GM15510 (cell line): ENCODE data around the gene RNF5.

ENCODE experiments used
- POLR2A ChIP-seq: IDR thresholded peaks from 3 replicates; pipeline ENCODE4 v1.6.1; 2011; ENCODE audit warnings: borderline replicate concordance; ENCODE audit not compliant: insufficient read length; ENCODE audit errors: extremely low read depth

The RNF5 gene

DNA sequence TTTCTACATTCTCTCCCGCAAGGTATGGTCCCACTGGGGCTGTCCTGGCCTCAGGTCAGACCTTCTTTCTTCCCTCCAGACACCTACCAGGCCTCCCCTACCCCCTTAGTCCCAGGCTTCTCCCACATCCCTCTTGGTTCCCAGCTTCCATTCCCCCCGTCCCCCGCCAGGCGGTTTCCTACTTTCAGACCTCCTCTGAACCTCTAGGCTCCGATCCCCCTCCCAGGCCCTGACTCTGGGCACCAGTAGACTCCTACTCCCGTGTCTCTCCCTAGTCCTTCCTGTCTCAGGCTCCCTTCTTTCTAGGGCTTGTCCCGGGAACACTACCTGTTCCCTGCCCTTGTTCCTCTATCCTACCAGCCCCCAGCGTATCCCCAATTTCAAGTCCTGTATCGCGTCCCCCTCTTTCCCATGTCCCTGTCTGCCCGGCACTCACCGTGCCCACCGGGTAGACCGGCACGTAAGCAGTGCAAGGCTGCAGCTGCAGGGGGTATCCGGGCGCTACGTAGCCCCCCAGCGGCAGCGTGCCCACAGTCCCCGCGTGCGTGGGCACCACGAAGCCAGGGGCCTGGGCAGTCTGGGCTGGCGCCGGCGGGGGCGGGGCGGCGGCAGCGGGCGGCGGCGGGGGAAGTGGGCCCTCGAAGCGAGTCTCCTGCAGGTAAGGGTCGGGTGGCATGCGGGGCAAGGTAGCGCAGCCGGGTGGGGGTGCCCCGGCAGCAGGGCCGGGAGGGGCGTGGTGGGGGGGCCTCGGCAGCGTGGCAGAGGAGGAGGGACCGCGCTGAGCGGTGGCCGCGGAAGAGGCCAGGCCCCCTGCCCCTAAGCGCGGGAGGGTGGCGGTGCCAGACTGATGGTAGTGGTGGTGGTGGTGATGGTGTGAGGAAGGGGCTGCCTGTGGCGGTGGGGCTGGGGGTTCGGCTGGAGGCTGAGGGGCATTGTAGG lies 28.0 kb upstream of the RNF5 start:
- TF ChIP-seq POLR2A: no peak

DNA sequence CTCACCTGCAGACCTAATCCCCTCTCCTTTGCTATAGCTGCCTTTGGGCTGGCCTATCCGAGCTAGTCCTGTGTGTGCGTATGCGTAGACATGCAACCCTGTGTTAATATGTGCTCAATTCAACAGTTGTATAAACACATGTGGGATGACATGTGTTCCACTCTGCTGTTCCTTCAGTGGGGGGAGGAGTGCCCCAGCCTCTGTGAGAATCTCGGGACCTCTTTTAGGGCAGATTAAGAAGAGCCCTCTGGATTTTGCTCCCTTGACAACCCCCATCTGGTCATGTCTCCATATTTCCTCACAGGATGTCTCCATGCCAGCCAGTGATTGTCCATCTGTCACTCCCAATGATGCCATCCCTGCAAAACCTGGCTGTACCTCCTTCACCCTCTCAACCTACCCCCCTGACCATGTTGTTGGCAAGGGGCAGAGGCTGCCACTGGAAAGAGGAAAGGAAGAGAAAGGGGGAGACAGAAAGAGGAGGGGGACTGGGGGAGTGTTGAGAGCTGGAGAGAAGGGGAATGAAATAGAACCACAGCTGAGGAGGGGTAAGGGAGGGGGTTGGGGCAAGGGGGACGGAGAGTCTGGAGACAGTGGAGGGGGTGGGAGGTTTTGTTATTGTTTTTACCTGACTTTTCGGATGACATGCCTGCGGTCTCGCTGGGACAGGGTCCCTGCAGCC lies 26.9 kb upstream of the RNF5 start:
- no peak for TF ChIP-seq POLR2A

DNA sequence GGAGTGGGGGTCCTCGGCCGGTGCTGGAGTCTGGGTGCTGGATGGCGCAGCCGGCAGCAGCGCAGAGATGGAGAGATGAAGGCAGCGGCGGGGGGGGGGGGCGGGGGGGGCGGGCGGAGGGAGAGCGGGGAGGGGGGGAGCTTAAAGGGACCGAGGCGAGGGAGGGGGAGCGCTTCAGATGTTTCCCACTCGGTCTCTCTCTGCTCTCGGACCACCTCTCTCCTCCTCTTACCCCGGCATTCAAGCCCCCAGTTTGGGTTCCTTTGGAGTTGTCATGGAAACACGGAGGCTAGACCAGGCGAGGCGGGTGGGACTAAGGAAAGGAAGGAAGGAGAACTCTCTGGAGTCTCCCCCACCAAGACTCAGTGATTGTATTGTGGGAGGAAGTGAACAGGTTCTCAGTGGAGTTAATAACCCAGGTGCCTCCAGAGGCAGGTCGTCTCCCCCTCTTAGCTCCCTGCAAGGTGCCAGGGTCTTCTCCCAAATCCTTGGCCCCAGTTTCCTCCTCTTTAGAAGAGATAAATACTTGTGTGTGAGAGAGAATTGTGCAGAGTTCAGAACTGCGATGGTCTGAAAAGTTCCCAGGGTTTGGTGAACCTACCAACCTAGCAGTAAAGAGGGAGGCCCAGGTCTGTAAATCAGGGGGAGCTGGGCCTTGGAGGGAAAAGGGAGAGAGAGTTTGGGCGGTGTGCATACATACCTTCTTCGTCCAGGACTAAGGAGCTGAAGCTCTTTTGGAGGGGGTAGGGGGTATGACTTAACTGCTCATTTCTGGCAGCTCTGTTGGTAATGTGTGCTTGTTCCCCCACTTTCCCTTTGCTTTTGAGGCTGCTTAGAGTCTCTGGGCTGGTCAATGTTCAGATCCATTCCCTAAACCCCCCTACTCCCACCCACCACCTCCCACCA lies 26.1 kb upstream of the RNF5 start, which contains the start of gene PRRT1:
TSS of gene PRRT1 (minus strand) at position 77 of the 906 bp plus-strand sequence. CDS start 112 bp downstream, outside the sequence.
- TF ChIP-seq POLR2A: no peak

DNA sequence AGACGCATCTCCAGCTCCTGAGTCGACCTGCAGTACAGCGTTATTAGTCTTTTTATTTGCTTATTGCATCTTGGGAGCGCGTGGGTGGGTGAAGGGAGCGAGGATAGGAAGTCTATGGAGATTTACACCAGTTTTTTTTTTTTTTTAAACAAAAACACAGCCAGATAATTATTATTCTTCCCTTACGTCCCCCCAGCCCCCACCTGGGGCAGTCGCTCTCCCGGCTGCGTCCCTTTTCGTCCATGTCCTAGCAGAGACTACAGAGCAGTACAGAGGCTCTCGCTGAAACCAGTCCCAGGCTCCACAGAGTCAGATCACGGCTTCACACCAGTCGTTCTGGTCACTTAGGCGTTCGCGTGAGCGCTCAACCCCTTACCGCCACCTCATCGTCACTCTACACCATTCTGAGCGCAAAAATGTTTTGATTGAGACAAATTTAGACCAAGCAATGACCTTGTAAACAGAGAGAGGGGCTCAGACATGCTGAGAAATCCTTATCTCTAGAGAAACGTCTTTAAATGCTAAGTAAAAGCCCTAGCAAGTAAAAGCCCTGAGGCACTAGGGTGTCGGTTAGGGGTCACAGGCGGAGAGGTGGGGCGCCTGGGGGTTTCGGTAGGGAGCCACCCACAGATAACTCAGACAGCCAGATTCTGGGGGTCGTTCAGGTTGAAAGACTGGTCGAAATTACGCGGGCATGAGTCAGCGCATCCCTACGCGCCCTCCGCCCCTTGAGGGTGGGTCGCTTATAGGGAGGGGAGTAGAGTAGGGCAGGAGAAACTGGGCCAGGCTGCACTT lies 25.2 kb upstream of the RNF5 start:
- TF ChIP-seq POLR2A: no peak

DNA sequence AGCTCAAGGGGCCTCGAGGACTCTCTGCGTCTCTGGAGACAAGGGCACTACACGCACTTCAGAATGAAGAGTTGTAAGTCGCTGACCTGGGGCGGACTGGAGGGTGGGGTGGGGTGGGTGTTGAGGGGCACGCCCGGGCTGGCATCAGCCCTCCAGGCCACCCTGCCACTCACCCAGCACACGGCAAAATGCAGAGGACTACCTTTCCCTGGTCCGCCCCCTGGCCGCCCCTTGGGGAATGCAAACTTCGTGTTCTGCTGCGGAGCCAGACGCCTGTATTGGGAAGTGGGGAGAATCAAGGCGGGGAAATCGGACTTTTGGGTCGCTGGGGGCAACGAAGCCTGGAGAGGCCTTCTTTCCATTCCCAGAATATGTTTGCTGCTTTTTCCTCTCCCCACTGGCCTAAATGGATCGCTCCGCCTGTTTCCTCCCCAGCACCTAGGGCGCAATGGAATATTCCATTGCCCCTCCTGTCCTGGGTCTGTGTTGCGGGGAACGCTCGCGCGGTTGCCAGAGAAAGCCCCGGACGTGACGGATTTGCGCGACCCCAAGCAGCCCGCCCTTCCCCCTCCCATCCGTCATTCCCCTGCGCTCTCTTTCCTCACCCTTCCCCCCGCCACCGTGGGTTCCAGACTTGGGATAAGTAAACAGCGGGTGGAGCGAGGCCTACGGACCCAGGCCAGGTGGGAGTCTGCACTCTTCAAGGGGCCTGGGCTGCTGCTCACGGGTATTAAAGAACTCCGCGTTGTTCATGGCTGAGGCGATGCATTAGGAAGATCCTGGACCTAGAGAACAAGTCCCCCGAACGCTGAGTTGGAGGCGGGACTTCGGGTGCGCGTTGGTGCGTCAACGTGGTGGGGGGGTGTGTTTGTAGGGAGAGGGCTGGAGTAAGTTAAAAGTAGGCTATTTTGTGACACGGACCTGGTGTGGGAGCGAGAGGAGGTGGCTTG lies 24.4 kb upstream of the RNF5 start, which contains the start of gene PPT2:
TSS of gene PPT2 (plus strand) at position 578 of the 950 bp plus-strand sequence. CDS start 454 bp downstream, outside the sequence.
- TF ChIP-seq POLR2A: peak; percentile 24

DNA sequence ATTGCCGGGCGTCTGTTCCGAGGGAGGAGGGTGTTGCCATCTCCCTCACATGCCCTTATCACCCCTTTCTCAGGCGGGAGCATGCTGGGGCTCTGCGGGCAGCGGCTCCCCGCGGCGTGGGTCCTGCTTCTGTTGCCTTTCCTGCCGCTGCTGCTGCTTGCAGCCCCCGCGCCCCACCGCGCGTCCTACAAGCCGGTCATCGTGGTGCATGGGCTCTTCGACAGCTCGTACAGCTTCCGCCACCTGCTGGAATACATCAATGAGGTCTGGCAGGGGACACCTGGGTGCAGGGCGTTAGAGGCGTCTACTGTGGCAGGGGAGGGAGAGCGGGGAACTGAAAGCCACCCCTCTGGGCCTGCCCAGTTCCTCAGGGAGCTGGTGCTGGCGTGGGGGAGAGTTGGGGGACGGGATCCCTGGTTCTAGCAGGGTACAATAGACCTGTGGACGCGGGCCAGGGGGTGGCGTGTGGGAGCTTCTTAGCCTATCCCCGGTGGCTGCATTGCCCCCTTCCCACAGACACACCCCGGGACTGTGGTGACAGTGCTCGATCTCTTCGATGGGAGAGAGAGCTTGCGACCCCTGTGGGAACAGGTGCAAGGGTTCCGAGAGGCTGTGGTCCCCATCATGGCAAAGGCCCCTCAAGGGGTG lies 23.6 kb upstream of the RNF5 start:
- TF ChIP-seq POLR2A: no peak

DNA sequence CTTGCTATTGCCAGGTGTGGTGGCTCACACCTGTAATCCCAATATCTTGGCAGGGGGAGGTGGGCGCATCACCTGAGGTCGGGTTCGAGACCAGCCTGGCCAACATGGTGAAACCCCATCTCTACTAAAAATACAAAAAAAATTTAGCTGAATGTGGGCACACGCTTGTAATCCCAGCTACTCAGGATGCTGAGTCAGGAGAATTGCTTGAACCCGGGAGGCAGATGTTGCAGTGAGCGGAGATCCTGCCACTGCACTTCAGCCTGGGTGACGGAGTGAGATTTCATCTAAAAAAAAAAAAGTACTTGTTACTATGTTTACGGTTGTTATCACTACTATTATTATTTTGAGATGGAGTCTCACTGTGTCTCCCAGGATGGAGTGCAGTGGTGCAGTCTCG lies 21.3 kb upstream of the RNF5 start:
- TF ChIP-seq POLR2A: no peak

DNA sequence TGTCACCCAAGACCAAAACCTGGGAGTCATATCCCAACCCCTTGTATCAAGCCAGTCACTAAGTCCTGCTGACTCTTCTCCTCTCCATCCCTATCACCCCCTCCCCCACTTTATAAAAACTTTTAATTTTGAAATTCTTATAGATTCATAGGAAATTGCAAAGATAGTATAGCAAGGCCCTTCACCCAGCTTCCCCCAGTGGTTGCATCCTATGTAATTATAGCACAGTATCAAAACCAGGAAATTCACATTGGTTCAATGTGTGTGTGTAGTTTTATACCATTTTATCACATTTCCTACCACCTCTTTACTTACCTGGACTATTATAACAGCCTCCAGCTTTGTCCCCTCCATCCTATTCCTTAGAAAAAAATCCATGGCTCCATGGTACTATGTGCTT lies 20.2 kb upstream of the RNF5 start:
- no peak for TF ChIP-seq POLR2A

DNA sequence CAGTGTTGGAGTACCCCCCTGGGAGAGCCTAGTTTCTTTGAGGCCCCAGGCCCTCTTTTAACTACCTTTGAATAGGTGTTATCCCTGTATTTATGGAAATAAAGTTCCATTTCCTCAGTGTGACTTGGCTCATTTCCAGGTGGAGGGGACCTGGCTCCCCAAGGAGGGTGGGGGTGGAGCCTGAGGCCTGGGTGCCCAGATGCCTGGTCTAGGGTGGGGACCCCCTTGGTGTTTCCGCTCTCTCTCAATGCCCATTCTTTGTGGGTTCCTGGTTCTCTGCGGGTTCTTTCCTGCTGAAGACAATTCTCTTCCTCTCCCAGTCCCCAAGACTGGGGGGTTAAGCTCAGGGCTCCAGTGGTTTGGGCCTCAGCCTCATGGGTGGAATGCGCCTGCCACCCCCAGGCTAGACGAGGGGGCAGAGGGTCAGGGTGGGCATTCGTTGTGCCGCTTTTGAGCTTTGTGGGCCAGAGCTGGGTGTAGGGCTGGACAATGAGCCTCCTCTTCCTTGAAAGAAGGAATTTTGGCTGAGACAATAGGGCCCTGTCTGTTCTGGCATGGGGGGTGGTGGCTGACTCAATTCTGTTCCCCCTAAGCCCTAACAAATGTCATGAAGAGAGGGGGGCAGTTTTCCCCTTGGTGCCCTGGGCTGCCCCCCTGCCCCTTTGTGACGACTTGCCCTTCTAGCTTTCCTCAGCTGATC lies 14.5 kb upstream of the RNF5 start:
- TF ChIP-seq POLR2A: no peak

DNA sequence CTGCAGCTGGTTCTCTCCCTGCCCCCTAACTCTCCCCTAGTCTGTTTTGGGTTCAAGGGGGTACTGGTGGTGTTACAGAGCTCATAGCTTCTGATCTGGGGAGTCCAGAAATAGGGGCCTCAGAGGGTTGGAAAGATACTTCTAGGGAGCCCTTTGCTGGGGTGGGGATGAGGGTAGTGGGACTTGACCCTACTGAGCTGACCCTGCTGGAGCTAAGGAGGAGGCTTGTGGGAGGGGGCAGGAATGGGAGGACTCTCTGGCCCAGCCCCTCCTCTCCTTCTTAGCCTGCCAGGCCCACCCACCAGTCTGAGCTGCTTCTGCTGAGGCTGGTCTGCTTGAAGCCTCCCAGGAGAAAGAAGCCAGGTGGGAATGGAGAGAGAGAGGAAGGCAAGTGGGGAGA lies 13.9 kb upstream of the RNF5 start, which contains the start of gene EGFL8:
TSS of gene EGFL8 (plus strand) at position 301 of the 400 bp plus-strand sequence. CDS start 1,571 bp downstream, outside the sequence.
- TF ChIP-seq POLR2A: no peak

DNA sequence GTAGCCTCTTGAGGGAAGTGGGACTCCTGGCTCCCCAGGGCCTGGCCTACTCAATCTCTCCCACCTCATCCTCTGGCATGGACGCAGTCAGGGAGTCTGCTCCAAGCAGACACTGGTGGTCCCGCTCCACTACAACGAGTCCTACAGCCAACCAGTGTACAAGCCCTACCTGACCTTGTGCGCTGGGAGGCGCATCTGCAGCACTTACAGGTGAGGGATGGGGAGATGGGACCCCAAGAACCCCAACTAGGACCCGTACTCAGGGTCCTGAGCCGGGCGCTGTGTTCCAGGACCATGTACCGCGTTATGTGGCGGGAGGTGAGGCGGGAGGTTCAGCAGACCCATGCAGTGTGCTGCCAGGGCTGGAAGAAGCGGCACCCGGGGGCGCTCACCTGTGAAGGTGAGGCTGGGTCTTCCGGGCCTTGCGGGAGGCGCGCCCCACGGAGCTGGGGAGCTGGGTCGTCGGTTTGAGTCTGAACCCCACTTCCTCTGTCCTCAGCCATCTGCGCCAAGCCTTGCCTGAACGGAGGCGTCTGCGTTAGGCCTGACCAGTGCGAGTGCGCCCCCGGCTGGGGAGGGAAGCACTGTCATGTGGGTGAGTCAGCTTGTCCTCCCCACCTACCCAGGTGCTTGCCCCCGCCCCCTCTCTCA lies 11.7 kb upstream of the RNF5 start:
- TF ChIP-seq POLR2A: no peak
